HAP-1 (cell line): Measurements from ENCODE around the gene MUC4.
"Not testable (repeated sequence)": the region's sequence is repeated elsewhere in the genome, so short reads cannot be mapped to it uniquely, and the experiment has no call there.

Experiments
- DNase-seq, 2 experiments: peaks; one replicate each; pipeline ENCODE4 v3.0.0-alpha.2; 2016 to 2020; ENCODE audit warnings: low spot score in 2 of 2
- H3K27me3 ChIP-seq: fragments of 250-450 bp; sonication (Bioruptor Pico); 2 replicates; pipeline ENCODE4 v1.5.1; 2020; ENCODE audit warnings: low read depth, mild to moderate bottlenecking, moderate library complexity
- H3K36me3 ChIP-seq: fragments of 250-450 bp; sonication (Bioruptor Pico); replicated peaks from 2 replicates; pipeline ENCODE4 v1.5.1; 2020; ENCODE audit warnings: mild to moderate bottlenecking
- H3K4me1 ChIP-seq: fragments of 250-450 bp; sonication (Bioruptor Pico); 2 replicates; pipeline ENCODE4 v1.5.1; 2020; ENCODE audit warnings: mild to moderate bottlenecking
- H3K4me3 ChIP-seq: fragments of 250-450 bp; sonication (Bioruptor Pico); 2 replicates; pipeline ENCODE4 v1.5.1; 2020; ENCODE audit warnings: mild to moderate bottlenecking, moderate library complexity
- H3K9me3 ChIP-seq: fragments of 250-450 bp; sonication (Bioruptor Pico); 2 replicates; pipeline ENCODE4 v1.5.1; 2020; ENCODE audit warnings: mild to moderate bottlenecking, moderate library complexity
- in situ Hi-C: fragments of 300-500 bp; cut with MboI; formaldehyde crosslinking; loops from 3 replicates; pipeline ENCODE4 v1.14.3; 2020; ENCODE audit warnings: low sequenced_read_pairs, inconsistent platforms, mixed read lengths

The MUC4 gene

GRCh38 chr3:195732940-195733339 is 78.8 kb downstream of the MUC4 start:
- no peaks in the 10 kb centered on the region for H3K4me1 ChIP-seq
- H3K9me3 ChIP-seq, result no peaks in the 10 kb centered on the region
- in situ Hi-C loops, result no loop called here
- no peak for DNase-seq
- H3K27me3 ChIP-seq, result peaks cover 5% of the 10 kb centered on the region; the same call in 1 of the 2 replicates
- H3K36me3 ChIP-seq, result no peaks in the 10 kb centered on the region
- no peak overlapping the region for H3K4me3 ChIP-seq

- in situ Hi-C loops, result no loop called here
- no peaks in the 10 kb centered on the region for H3K9me3 ChIP-seq
- H3K4me1 ChIP-seq, result no peaks in the 10 kb centered on the region
- peaks cover 5% of the 10 kb centered on the region; the same call in 1 of the 2 replicates for H3K27me3 ChIP-seq
- H3K4me3 ChIP-seq, result no peak overlapping the region
- DNase-seq, result no peak
- H3K36me3 ChIP-seq, result no peaks in the 10 kb centered on the region
These were observed 80.3 kb downstream of the MUC4 start for GRCh38 chr3:195731356-195731905.

- H3K4me1 ChIP-seq, result no peaks in the 10 kb centered on the region
- H3K9me3 ChIP-seq, result no peaks in the 10 kb centered on the region
- no peaks in the 10 kb centered on the region for H3K36me3 ChIP-seq
- in situ Hi-C loops, result no loop called here
- H3K27me3 ChIP-seq, result peaks cover 5% of the 10 kb centered on the region; the same call in 1 of the 2 replicates
- no peak for DNase-seq
- H3K4me3 ChIP-seq, result no peak overlapping the region
These were observed 82.1 kb downstream of the MUC4 start for GRCh38 chr3:195729476-195730251.

GRCh38 chr3:195728789-195729188 is 82.9 kb downstream of the MUC4 start:
- H3K27me3 ChIP-seq, DNase-seq, H3K4me3 ChIP-seq, H3K9me3 ChIP-seq, in situ Hi-C loops, H3K4me1 ChIP-seq, H3K36me3 ChIP-seq: not testable (repeated sequence)

DNA sequence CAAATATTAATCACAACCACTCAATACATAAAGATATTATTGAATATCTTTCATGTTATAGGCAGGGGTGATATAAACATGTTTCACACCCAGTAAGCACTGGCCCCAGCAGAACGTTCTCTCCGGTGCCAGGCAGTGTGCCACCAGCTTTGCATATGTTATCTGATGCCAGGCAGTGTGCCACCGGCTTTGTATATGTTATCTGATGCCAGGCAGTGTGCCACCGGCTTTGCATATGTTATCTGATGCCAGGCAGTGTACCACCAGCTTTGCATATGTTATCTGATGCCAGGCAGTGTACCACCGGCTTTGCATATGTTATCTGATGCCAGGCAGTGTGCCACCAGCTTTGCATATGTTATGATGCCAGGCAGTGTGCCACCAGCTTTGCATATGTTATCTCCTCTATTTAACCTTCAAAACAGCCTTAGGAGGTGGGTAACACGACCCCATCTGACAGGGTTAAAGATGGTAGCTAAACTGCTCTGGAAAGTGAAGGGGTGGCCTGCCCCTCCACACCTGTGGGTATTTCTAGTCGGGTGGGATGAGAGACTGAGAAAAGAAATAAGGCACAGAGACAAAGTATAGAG is 84.0 kb downstream of the MUC4 start:
- no peaks in the 10 kb centered on the region for H3K4me1 ChIP-seq
- no peak for DNase-seq
- peaks cover 5% of the 10 kb centered on the region; the same call in 1 of the 2 replicates for H3K27me3 ChIP-seq
- no peaks in the 10 kb centered on the region for H3K9me3 ChIP-seq
- H3K36me3 ChIP-seq, result no peaks in the 10 kb centered on the region
- in situ Hi-C loops, result no loop called here
- H3K4me3 ChIP-seq, result no peak overlapping the region

GRCh38 chr3:195725916-195726740 is 85.6 kb downstream of the MUC4 start:
- H3K9me3 ChIP-seq, H3K36me3 ChIP-seq, H3K4me1 ChIP-seq, H3K4me3 ChIP-seq, H3K27me3 ChIP-seq, in situ Hi-C loops, DNase-seq: not testable (repeated sequence)

DNA sequence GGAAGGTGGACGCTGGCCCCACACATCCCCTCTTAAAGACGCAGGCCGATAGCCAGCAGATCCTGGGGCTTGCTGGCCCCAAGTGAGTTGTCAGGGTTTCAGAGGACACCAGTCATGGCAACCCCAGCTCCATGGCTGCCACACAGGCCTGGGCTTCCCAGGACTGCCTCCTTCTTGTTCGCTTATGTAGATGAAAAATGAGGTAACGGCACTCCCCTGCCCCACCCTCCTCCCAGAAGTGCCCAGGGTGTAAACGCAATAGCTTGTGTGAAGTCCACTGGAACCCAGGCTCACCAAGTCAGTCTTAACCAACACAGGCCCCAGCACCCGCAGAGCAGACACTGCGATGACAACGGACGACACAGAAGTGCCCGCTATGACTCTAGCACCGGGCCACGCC is 87.4 kb downstream of the MUC4 start:
- H3K36me3 ChIP-seq, DNase-seq, H3K4me1 ChIP-seq, H3K27me3 ChIP-seq, H3K9me3 ChIP-seq, H3K4me3 ChIP-seq: not testable (repeated sequence)
- in situ Hi-C loops, result loop anchor here (25.0 kb wide), 1 partner anchor 788 kb away; the partner anchor contains the start of genes RNF168 and SMCO1

GRCh38 chr3:195722996-195723345 is 88.8 kb downstream of the MUC4 start:
- H3K36me3 ChIP-seq, H3K4me3 ChIP-seq, H3K4me1 ChIP-seq, DNase-seq, H3K9me3 ChIP-seq, H3K27me3 ChIP-seq: not testable (repeated sequence)
- in situ Hi-C loops, result loop anchor here (25.0 kb wide), 1 partner anchor 789 kb away; the partner anchor contains the start of genes RNF168 and SMCO1

GRCh38 chr3:195722139-195722995 is 89.4 kb downstream of the MUC4 start:
- not testable (repeated sequence) for H3K9me3 ChIP-seq, H3K4me3 ChIP-seq, DNase-seq, H3K4me1 ChIP-seq, H3K36me3 ChIP-seq, H3K27me3 ChIP-seq
- in situ Hi-C loops, result loop anchor here (25.0 kb wide), 1 partner anchor 790 kb away; the partner anchor contains the start of genes RNF168 and SMCO1

- in situ Hi-C loops, result loop anchor here (25.0 kb wide), 1 partner anchor 791 kb away; the partner anchor contains the start of genes RNF168 and SMCO1
- not testable (repeated sequence) for H3K9me3 ChIP-seq, H3K36me3 ChIP-seq, H3K27me3 ChIP-seq, H3K4me3 ChIP-seq, H3K4me1 ChIP-seq, DNase-seq
These were observed 90.8 kb downstream of the MUC4 start, which contains the start of gene MUC20 for GRCh38 chr3:195720831-195721506. Gene MUC20 (plus strand): TSS chr3:195720978. CDS start chr3:195721008, 30 bp downstream.

- not testable (repeated sequence) for H3K27me3 ChIP-seq, H3K36me3 ChIP-seq, H3K4me3 ChIP-seq, H3K9me3 ChIP-seq, H3K4me1 ChIP-seq, DNase-seq
- in situ Hi-C loops, result loop anchor here (25.0 kb wide), 1 partner anchor 793 kb away; the partner anchor contains the start of genes RNF168 and SMCO1
These were observed 92.0 kb downstream of the MUC4 start for GRCh38 chr3:195719514-195720254.
